H1 (cell line): ENCODE results near the gene PITX3.

Experiments
- CTCF ChIP-seq, 3 experiments: IDR thresholded peaks; 1 replicate in 2 of 3; 2 replicates in 1 of 3; pipeline versions ENCODE4 v1.5.1 to v1.6.1; 2011; ENCODE audit warnings: low read length in 3 of 3, mild to moderate bottlenecking in 3 of 3, inconsistent platforms in 2 of 3, low read depth in 1 of 3, moderate library complexity in 1 of 3; ENCODE audit not compliant: insufficient read depth in 1 of 3; ENCODE audit errors: control extremely low read depth in 1 of 3
- EZH2 ChIP-seq: fragments of 200-600 bp; sonication (generic); IDR thresholded peaks from 2 replicates; pipeline ENCODE4 v1.7.1; 2012; ENCODE audit warnings: low read depth, mild to moderate bottlenecking, moderate library complexity, low read length, inconsistent platforms; ENCODE audit not compliant: severe bottlenecking
- KDM5A ChIP-seq: fragments of 200-600 bp; IDR thresholded peaks from 2 replicates; pipeline ENCODE4 v1.7.1; 2012; ENCODE audit warnings: mild to moderate bottlenecking, low read length, inconsistent platforms, mixed read lengths
- POLR2A ChIP-seq, 2 experiments: IDR thresholded peaks; 1 replicate in 1 of 2; 2 replicates in 1 of 2; pipeline ENCODE4 v1.6.1; 2011; ENCODE audit warnings: low read depth in 2 of 2, low read length in 2 of 2, mild to moderate bottlenecking in 2 of 2; ENCODE audit errors: control extremely low read depth in 1 of 2
- RFX5 ChIP-seq: IDR thresholded peaks from 2 replicates; pipeline ENCODE4 v1.6.1; 2011; ENCODE audit warnings: low read depth, low read length, improper control_type of control experiment, borderline replicate concordance

GRCh38 chr10:102245082-102245931 lies 4.0 kb upstream of the PITX3 start, which contains the start of gene GBF1:
- TF ChIP-seq POLR2A (IDR thresholded peaks at IDR 0.05; ENCODE audit: control extremely low read depth in 1 of 2, low read depth in 2 of 2, low read length in 2 of 2) (peak in 1 of 2 experiments; percentile 78; a peak in 2 of 3 replicates), CTCF (IDR thresholded peaks at IDR 0.05; ENCODE audit: control extremely low read depth in 1 of 3, insufficient read depth in 1 of 3, low read depth in 1 of 3, low read length in 3 of 3) (no peak), RFX5 (peak; percentile 71), KDM5A (0 out of 2 replicates have a peak, but pooled peaks have one; percentile 36), EZH2 (no peak)
